ENCODE measurements around the gene HMGXB4.

HMGXB4 gene

DNA sequence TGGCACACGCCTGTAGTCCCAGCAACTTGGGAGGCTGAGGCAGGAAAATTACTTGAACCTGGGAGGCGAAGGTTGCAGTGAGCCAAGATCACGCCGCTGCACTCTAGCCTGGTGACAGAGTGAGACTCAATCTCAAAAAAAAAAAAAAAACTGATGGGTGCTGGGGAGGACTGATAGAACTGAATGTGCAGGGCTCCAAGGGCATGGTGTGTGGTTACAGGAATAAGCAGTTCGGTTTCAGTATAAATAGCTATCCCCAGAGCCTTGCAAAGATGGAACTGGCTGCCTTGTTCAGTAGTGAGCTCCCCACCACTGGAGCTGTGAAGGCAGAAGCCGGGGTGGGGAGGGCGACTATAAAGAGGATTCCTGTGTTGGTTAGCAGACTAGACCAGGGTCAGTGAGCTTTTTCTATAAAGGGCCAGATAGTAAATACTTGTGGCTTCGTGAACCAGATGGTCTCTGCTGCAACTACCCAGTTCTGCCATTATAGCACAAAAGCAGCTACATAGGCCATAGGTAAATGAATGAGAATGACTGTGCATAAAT, 48.3 kb downstream of the HMGXB4 start:
- H3K27ac ChIP-seq: no peak overlapping the region; the same call in 1 of the 2 replicates
- TF ChIP-seq, protein P1, sequence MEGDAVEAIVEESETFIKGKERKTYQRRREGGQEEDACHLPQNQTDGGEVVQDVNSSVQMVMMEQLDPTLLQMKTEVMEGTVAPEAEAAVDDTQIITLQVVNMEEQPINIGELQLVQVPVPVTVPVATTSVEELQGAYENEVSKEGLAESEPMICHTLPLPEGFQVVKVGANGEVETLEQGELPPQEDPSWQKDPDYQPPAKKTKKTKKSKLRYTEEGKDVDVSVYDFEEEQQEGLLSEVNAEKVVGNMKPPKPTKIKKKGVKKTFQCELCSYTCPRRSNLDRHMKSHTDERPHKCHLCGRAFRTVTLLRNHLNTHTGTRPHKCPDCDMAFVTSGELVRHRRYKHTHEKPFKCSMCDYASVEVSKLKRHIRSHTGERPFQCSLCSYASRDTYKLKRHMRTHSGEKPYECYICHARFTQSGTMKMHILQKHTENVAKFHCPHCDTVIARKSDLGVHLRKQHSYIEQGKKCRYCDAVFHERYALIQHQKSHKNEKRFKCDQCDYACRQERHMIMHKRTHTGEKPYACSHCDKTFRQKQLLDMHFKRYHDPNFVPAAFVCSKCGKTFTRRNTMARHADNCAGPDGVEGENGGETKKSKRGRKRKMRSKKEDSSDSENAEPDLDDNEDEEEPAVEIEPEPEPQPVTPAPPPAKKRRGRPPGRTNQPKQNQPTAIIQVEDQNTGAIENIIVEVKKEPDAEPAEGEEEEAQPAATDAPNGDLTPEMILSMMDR (conservative IDR thresholded peaks at IDR 0.05): no peak

DNA sequence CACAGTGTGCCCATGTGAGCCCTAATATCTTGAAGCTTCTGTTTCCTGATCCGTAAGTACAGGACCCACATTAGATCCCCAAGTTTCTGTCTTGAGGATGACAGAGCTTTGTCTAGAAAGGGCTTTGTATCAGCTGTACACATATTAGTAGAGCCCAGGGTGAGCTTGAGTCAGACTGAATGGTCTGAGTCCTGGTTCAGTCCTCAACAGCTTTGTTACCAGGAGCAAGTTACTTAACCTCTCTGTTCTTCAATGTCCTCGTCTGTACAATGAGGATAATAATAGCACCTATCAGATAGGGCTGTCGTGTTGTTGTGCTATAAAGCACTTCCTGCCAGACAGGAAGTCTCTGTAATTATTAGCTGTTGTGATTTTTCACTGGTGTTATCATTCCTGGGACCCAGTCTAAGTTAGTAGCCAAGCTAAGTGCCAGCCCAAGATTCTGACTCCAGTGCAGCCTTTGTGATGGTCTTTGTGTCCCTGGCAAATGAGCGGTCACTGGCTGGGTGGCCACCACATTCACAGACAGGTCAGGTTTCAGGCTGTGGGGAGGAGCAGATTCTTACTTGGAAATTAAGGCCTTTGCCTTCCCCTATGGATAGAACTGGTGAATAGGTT, 49.2 kb downstream of the HMGXB4 start:
- TF ChIP-seq, protein P1 (conservative IDR thresholded peaks at IDR 0.05): no peak
- H3K27ac ChIP-seq: peak overlapping the region; percentile 20; the same call in 1 of the 2 replicates

DNA sequence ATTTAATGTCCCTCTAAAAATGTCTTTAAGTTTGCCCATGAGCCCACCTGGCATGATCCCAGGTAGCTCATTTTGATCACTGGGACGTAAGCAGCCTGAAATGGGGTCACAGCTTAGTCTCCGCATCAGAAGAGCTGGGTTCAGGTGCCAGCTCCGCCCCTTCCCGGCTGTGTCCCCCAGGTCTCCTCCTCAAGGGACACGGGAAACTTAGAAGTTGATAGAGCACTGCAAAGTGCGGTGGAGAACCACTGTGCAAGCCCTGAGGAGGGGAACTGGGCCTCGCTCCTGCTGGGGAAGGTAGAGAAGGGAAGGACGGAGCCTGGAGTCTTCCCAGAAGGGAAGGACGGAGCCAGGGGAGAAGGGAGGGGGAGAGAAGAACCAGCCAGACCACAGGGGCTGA, 50.1 kb downstream of the HMGXB4 start:
- TF ChIP-seq, protein P1 (conservative IDR thresholded peaks at IDR 0.05): no peak
- peak overlapping the region; percentile 20; the same call in 1 of the 2 replicates for H3K27ac ChIP-seq

DNA sequence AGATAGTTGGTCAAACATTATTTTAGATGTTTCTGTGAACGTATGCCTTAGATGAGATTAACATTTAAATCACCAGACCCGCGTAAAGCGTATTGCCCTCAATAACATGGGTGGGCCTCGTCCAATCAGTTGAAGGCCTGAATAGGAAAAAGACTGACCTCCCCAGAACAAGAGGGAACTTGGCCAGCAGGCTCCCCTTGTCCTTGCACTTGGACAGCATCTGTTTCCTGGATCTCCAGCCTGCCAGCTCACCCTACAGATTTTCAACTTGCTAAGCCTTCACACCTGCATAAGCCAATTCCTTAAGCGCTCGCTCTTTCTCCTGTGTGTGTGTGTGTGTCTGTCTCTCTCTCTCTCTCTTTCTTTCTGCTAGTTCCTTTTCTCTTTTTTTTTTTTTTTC, 50.6 kb downstream of the HMGXB4 start:
- no peak overlapping the region for H3K27ac ChIP-seq
- TF ChIP-seq, protein P1 (conservative IDR thresholded peaks at IDR 0.05): no peak

DNA sequence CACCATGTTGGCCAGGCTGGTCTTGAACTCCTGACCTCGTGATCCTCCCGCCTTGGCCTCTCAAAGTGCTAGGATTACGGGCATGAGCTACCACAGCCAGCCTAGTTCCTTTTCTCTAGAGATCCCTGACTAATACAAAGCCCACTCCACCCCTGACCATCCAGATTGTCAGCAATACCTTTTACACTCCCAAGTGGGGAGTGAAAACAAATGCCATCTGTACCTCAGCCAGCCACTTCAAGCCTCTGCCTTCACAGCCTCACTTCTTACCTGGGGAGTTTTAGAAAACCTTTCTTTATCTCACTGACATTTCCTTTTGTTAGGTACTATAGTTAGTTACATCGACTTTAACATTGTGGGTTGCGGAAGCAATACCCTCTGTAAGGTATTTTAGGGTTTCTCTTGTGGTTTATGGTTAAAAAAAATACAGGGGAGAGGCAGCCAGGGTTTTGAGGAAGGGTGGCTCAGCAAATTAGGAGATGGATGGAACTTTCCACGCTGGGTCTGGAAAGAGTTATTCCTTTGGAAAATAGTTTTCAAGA, 51.3 kb downstream of the HMGXB4 start:
- TF ChIP-seq, protein P1 (conservative IDR thresholded peaks at IDR 0.05): no peak
- H3K27ac ChIP-seq: no peak overlapping the region

DNA sequence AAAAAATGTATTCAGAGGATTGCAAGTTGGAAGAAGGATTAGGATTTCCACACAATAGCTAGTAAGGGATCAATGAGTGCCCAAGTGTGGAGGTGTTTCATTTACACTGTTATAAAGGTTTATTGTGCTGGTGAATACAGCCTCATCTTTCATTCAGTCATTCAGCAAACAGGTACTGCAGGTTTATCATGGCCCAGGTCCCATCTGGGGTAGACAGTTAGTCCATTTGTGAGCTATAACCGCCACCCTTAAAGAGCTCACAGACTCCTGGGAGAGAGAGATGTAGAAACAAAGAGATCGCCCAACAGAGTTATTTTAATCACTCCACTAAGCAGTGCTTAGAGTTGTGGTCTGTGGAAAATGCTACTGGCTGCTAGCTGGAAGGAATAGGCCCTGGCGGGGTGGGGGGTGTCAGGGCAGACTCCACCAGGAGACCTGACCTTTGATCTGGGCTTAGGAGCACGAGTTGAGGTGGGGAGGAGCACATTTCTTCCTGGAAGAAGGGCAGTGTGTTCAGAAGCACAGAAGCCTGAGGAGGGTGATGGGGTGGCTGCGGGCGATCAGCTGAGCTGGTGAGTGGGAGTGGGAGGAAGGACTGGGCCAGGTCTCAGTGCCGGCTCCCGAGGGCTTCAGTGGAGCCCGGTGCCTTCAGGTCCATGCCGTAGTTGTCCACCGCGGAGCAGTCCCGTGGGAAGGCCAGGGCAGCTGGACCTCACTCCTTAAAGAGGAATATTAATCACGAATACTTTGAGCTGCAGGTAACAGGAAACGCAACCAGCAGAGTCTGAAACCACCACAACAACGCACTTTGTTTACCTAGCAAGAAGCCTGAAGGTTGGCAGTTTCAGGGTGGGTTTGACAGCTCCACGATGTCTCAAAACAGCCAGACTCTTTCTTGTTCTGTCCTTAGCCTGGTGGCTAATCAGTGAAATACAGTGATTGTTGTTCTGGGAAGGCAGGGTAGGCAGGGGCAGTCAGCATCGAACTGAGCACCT, 53.6 kb downstream of the HMGXB4 start:
- TF ChIP-seq, protein P1 (conservative IDR thresholded peaks at IDR 0.05): no peak
- H3K27ac ChIP-seq: no peak overlapping the region

DNA sequence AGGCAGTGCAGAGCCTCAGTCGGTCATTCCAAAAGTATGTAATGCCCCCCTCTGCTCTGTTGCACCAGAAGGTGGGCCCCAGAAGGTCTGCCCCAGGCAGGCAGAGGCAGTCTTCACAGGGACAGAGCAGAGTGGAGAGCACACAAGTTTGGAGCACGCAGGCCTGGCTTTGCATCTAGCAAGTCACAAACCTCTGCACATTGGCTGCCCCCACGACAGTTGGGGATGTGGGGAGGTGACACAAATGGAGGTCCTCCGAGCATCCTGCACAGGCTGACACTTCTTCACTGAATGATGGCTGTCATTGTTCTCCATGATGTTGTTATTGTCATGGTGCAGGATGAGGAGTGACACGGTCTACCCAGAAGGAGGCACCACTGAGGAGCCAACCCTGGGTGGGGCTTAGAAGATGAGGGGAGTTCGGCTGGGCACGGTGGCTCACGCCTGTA, 54.3 kb downstream of the HMGXB4 start:
- no peak overlapping the region for H3K27ac ChIP-seq
- TF ChIP-seq, protein P1 (conservative IDR thresholded peaks at IDR 0.05): no peak
